Astrocyte (in vitro differentiated cells and primary cell): ENCODE data around the gene VGLL4. TPM values are rescaled to one million over a fixed set of nuclear protein-coding genes. Genes with fewer than 3 reads are reported as not detected.

ENCODE experiments used
- DNase-seq: peaks from one replicate; pipeline ENCODE4 v3.0.0-alpha.2; 2010; ENCODE audit warnings: low read depth
- FAIRE-seq: peaks from 2 replicates; lab custom pipeline; 2011; peaks lifted over from hg19 to GRCh38; lab: Jason Lieb, UNC
- H2AFZ ChIP-seq: 2 replicates; pipeline ENCODE4 v1.6.0; 2012; ENCODE audit warnings: low read depth, low read length, inconsistent platforms
- H3K27ac ChIP-seq: 2 replicates; pipeline ENCODE4 v1.5.1; 2011; ENCODE audit warnings: low read depth, low read length, inconsistent platforms
- H3K27me3 ChIP-seq: 2 replicates; pipeline ENCODE4 v1.6.0; 2011; ENCODE audit warnings: low read length, inconsistent platforms; ENCODE audit not compliant: insufficient read depth
- H3K36me3 ChIP-seq: 2 replicates; pipeline ENCODE4 v1.5.1; 2011; ENCODE audit warnings: low read length, inconsistent platforms; ENCODE audit not compliant: insufficient read depth
- H3K4me1 ChIP-seq: 2 replicates; pipeline ENCODE4 v1.5.1; 2011; ENCODE audit warnings: low read length, inconsistent platforms; ENCODE audit not compliant: insufficient read depth
- H3K4me2 ChIP-seq: 2 replicates; pipeline ENCODE4 v1.6.0; 2012; ENCODE audit warnings: low read length, inconsistent platforms
- H3K4me3 ChIP-seq: 2 replicates; pipeline ENCODE4 v1.5.1; 2011; ENCODE audit warnings: low read depth, mild to moderate bottlenecking, low read length, inconsistent platforms; ENCODE audit not compliant: insufficient read depth
- H3K79me2 ChIP-seq: 2 replicates; pipeline ENCODE4 v1.6.0; 2012; ENCODE audit warnings: mild to moderate bottlenecking, low read length, inconsistent platforms; ENCODE audit not compliant: insufficient read depth
- H3K9ac ChIP-seq: 2 replicates; pipeline ENCODE4 v1.6.0; 2012; ENCODE audit warnings: mild to moderate bottlenecking, low read length, inconsistent platforms
- H3K9me3 ChIP-seq: 2 replicates; pipeline ENCODE4 v1.5.1; 2012; ENCODE audit warnings: low read depth, mild to moderate bottlenecking, low read length, inconsistent platforms; ENCODE audit not compliant: insufficient read depth
- H4K20me1 ChIP-seq: 2 replicates; pipeline ENCODE4 v1.6.0; 2012; ENCODE audit warnings: low read length, inconsistent platforms; ENCODE audit not compliant: insufficient read depth
- H3K27ac Mint-ChIP-seq: one replicate; pipeline ENCODE4 v1.8.0; 2021; ENCODE audit warnings: mild to moderate bottlenecking, mixed read lengths; ENCODE audit not compliant: unreplicated experiment
- H3K27me3 Mint-ChIP-seq: one replicate; pipeline ENCODE4 v1.8.0; 2021; ENCODE audit warnings: low read depth, mixed read lengths; ENCODE audit not compliant: unreplicated experiment
- H3K36me3 Mint-ChIP-seq: one replicate; pipeline ENCODE4 v1.8.0; 2021; ENCODE audit warnings: low read depth, mixed read lengths; ENCODE audit not compliant: unreplicated experiment
- H3K4me1 Mint-ChIP-seq: one replicate; pipeline ENCODE4 v1.8.0; 2021; ENCODE audit warnings: low read depth, mixed read lengths; ENCODE audit not compliant: unreplicated experiment
- H3K4me3 Mint-ChIP-seq: one replicate; pipeline ENCODE4 v1.8.0; 2021; ENCODE audit warnings: mild to moderate bottlenecking, moderate library complexity, mixed read lengths; ENCODE audit not compliant: unreplicated experiment
- H3K9me3 Mint-ChIP-seq: one replicate; pipeline ENCODE4 v1.8.0; 2021; ENCODE audit warnings: mild to moderate bottlenecking, mixed read lengths; ENCODE audit not compliant: unreplicated experiment
- EZH2 ChIP-seq: IDR thresholded peaks from 2 replicates; pipeline ENCODE4 v1.6.1; 2012; ENCODE audit warnings: mild to moderate bottlenecking, low read length, inconsistent platforms; ENCODE audit not compliant: insufficient read depth
- total RNA-seq: library from RNA; stranded (reverse); gene quantifications from 2 replicates; pipeline ENCODE4 v1.2.1, GENCODE V29; 2021
- TF ChIP-seq, protein P1 (sequence below): IDR thresholded peaks from 2 replicates; pipeline ENCODE4 v1.5.1; 2011; ENCODE audit warnings: low read depth, mild to moderate bottlenecking, inconsistent platforms, low read length, moderate library complexity; ENCODE audit not compliant: insufficient read depth

The VGLL4 gene
- total RNA-seq, 1 donor from 2014 or later, result 70.3 TPM

DNA sequence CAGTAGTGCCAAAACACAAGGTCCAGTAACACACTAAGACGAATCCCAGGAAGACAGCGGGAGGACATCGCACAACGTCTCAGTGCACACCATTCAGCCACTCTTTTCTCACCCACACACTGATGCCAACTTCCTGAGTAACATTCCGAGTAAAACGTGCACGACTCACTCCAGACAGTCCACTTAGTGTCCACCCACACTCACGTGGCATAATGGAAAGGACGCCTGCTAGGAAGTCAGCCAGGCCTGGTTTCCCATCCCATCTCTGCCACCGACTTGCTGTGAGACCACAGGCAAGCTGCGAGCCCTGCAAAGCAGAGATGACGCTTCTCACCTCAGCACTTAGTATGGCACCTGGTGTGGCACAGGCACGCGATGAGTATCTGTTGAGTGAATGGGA is 36.8 kb upstream of the VGLL4 start:
- no peak overlapping the region for H3K9ac ChIP-seq
- DNase-seq, result no peak
- H4K20me1 ChIP-seq, result no peaks in the 10 kb centered on the region
- no peaks in the 10 kb centered on the region for H3K9me3 Mint-ChIP-seq
- H3K27me3 Mint-ChIP-seq, result no peaks in the 10 kb centered on the region
- no peaks in the 10 kb centered on the region for H3K4me1 ChIP-seq
- H3K36me3 Mint-ChIP-seq, result peaks cover 7% of the 10 kb centered on the region
- no peak overlapping the region for H2AFZ ChIP-seq
- TF ChIP-seq, protein P1, sequence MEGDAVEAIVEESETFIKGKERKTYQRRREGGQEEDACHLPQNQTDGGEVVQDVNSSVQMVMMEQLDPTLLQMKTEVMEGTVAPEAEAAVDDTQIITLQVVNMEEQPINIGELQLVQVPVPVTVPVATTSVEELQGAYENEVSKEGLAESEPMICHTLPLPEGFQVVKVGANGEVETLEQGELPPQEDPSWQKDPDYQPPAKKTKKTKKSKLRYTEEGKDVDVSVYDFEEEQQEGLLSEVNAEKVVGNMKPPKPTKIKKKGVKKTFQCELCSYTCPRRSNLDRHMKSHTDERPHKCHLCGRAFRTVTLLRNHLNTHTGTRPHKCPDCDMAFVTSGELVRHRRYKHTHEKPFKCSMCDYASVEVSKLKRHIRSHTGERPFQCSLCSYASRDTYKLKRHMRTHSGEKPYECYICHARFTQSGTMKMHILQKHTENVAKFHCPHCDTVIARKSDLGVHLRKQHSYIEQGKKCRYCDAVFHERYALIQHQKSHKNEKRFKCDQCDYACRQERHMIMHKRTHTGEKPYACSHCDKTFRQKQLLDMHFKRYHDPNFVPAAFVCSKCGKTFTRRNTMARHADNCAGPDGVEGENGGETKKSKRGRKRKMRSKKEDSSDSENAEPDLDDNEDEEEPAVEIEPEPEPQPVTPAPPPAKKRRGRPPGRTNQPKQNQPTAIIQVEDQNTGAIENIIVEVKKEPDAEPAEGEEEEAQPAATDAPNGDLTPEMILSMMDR, result no peak
- TF ChIP-seq EZH2, result no peak
- H3K27me3 ChIP-seq, result no peaks in the 10 kb centered on the region
- H3K4me3 Mint-ChIP-seq, result no peak overlapping the region
- no peak for FAIRE-seq
- no peak overlapping the region for H3K27ac ChIP-seq
- H3K4me1 Mint-ChIP-seq, result no peaks in the 10 kb centered on the region
- H3K27ac Mint-ChIP-seq, result no peak overlapping the region
- H3K36me3 ChIP-seq, result no peaks in the 10 kb centered on the region
- no peak overlapping the region for H3K4me3 ChIP-seq
- no peaks in the 10 kb centered on the region for H3K79me2 ChIP-seq
- no peak overlapping the region for H3K4me2 ChIP-seq
- H3K9me3 ChIP-seq, result no peaks in the 10 kb centered on the region

DNA sequence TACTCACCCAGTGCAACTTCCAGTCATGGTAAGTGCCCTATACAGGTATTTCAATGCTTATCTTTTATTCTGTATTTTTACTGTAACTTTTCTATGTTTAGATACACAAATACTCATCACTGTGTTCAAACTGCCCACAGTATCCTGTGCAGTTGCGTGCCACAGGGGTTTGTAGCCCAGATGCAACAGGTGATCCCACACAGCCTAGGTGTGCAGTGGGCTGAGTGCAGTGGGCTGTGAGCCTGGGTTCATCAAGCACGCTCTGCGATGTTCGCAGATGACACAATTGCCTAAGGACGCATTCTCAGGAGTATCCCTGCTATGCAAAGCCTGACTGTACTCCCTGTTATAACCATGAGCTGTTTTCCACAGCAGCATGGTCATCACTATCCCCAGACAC is 36.2 kb upstream of the VGLL4 start:
- Histone ChIP-seq H3K27me3 (no peaks in the 10 kb centered on the region), H3K9ac (no peak overlapping the region), H3K4me1 (no peaks in the 10 kb centered on the region), H2AFZ (no peak overlapping the region), H4K20me1 (no peaks in the 10 kb centered on the region), H3K79me2 (no peaks in the 10 kb centered on the region), H3K4me3 (no peak overlapping the region), H3K36me3 (no peaks in the 10 kb centered on the region), H3K4me2 (no peak overlapping the region), H3K27ac (no peak overlapping the region), H3K9me3 (no peaks in the 10 kb centered on the region)
- FAIRE-seq (no peak), DNase-seq (no peak)
- no peak for TF ChIP-seq EZH2
- TF ChIP-seq, protein P1, result no peak
- Mint-ChIP-seq H3K4me3 (no peak overlapping the region), H3K27ac (no peak overlapping the region), H3K9me3 (no peaks in the 10 kb centered on the region), H3K4me1 (no peaks in the 10 kb centered on the region), H3K27me3 (no peaks in the 10 kb centered on the region), H3K36me3 (peaks cover 7% of the 10 kb centered on the region)

DNA sequence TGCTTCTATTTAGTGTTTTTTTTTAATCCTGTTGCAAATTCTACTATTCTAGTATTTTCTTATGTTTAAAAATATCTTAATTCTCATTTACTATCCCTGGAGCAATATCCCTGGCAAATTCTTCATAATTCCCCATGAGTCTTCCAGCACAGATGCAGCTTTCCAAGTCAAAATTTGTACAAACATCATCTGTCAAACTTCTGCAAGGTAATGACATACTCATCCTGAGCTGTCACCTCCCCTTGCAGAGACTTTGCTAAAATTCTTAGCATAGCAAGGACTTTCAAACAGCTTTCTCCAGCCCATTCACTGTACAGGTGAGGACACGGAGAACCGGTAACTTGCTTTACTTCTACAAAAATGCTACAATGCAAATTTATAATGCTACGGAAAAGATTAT is 28.6 kb upstream of the VGLL4 start:
- Histone ChIP-seq H2AFZ (no peak overlapping the region), H3K36me3 (no peaks in the 10 kb centered on the region), H3K4me3 (no peak overlapping the region), H3K4me1 (peaks cover 11% of the 10 kb centered on the region), H3K27me3 (no peaks in the 10 kb centered on the region), H4K20me1 (no peaks in the 10 kb centered on the region), H3K9ac (no peak overlapping the region), H3K4me2 (no peak overlapping the region), H3K27ac (no peak overlapping the region), H3K9me3 (no peaks in the 10 kb centered on the region), H3K79me2 (no peaks in the 10 kb centered on the region)
- Mint-ChIP-seq H3K9me3 (peaks cover 2% of the 10 kb centered on the region), H3K36me3 (peaks cover 2% of the 10 kb centered on the region), H3K4me3 (no peak overlapping the region), H3K27me3 (no peaks in the 10 kb centered on the region), H3K27ac (no peak overlapping the region), H3K4me1 (peaks cover 22% of the 10 kb centered on the region)
- no peak for TF ChIP-seq EZH2
- TF ChIP-seq, protein P1, result no peak
- FAIRE-seq (no peak), DNase-seq (no peak)
